ENCODE results near the gene MED15. TPM values are rescaled to one million over a fixed set of nuclear protein-coding genes. Genes with fewer than 3 reads are reported as not detected.

Gene MED15
- total and polyA plus RNA-seq, 4 donors: 57.8 to 123 (median 69.1) TPM

DNA sequence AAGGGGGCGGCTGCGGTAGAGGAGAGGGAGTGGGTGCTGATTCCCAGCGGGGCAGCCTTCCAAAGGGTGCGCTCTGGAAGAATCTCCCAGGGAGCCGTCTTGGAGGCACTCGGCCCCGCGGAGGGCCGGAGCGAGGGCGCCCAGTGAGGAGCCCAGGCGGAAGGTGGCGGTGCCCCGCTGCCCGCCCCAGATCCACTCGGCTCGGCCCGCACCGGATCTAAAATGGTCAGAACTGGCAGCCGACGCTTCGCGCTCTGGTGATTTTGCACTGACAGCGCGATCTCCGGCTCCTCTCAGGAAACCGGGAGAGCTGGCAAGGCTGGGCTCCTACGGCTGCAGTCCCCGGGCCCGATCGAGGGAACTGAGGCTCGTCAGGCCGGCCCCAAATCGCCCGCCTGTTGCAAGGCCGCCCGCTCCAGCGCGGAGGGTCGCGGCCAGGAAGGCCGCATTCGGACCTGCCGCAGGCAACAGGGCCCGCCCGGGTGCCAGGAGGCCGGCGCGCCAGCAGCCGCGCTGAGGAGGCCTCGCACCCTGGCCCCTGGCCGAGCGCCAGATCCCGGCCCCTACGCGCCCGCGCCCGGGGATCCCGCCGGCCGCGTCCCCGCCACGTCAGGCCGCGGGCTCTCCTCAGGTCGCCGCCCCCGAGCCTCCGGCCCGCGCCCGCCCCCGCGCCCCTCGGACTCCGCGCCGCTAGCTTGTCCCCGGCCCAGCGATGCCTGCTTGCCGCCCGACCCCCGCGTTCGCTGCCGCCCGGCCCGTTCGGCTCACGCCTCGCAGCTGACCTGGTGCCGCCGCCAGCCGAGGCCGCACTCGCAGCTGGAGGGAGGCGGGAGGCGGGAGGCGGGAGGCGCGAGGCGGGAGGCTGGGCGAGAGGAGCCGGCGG is 12.2 kb upstream of the MED15 start, which contains the start of gene KLHL22:
TSS of gene KLHL22 (minus strand) at position 818 of the 883 bp plus-strand sequence. CDS start 6,584 bp downstream, outside the sequence.
- WGBS, 2 donors: 0 to 1% methylated on average over 57 to 108 of the region's 108 CpGs
- Histone ChIP-seq H3K27ac (ENCODE audit: low read depth in 1 of 2, low read length in 1 of 2) (peak within 1 kb of the TSS; percentile 90 to 93), H3K4me3 (peak within 1 kb of the TSS; percentile 67), H3K9me3 (ENCODE audit: control insufficient read depth in 4 of 4, insufficient read depth in 3 of 4, low read length in 3 of 4) (no peaks in the 10 kb centered on the region), H3K4me1 (ENCODE audit: control insufficient read depth in 5 of 5, insufficient read depth in 5 of 5, low read length in 5 of 5) (peaks cover 0 to 21% (median 3%) of the 10 kb centered on the region in 5 donors), H3K36me3 (ENCODE audit: control insufficient read depth in 4 of 4, insufficient read depth in 4 of 4, low read length in 4 of 4) (peaks cover 0 to 3% (median 0%) of the 10 kb centered on the region in 4 donors), H3K27me3 (ENCODE audit: control insufficient read depth in 3 of 3, insufficient read depth in 3 of 3, low read length in 2 of 3) (no peaks in the 10 kb centered on the region), H3K9ac (ENCODE audit: insufficient read depth in 1 of 2, low read length in 2 of 2) (peak within 1 kb of the TSS; percentile 56 to 77)
- TF ChIP-seq, protein P1, sequence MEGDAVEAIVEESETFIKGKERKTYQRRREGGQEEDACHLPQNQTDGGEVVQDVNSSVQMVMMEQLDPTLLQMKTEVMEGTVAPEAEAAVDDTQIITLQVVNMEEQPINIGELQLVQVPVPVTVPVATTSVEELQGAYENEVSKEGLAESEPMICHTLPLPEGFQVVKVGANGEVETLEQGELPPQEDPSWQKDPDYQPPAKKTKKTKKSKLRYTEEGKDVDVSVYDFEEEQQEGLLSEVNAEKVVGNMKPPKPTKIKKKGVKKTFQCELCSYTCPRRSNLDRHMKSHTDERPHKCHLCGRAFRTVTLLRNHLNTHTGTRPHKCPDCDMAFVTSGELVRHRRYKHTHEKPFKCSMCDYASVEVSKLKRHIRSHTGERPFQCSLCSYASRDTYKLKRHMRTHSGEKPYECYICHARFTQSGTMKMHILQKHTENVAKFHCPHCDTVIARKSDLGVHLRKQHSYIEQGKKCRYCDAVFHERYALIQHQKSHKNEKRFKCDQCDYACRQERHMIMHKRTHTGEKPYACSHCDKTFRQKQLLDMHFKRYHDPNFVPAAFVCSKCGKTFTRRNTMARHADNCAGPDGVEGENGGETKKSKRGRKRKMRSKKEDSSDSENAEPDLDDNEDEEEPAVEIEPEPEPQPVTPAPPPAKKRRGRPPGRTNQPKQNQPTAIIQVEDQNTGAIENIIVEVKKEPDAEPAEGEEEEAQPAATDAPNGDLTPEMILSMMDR (IDR thresholded peaks at IDR 0.05; ENCODE audit: control extremely low read depth, extremely low read depth): no peak
- ATAC-seq (ENCODE audit: insufficient read depth, low FRiP score) (peak; percentile 10), DNase-seq (peak; percentile 40 to 46 (median 40))

- WGBS, 2 donors: 1 to 2% methylated on average over 27 to 54 of the region's 54 CpGs
- Histone ChIP-seq H3K4me1 (ENCODE audit: control insufficient read depth in 5 of 5, insufficient read depth in 5 of 5, low read length in 5 of 5) (peaks cover 0 to 19% (median 3%) of the 10 kb centered on the region in 5 donors), H3K27ac (ENCODE audit: low read depth in 1 of 2, low read length in 1 of 2) (peak overlapping the region; percentile 90 to 93), H3K27me3 (ENCODE audit: control insufficient read depth in 3 of 3, insufficient read depth in 3 of 3, low read length in 2 of 3) (no peaks in the 10 kb centered on the region), H3K9ac (ENCODE audit: insufficient read depth in 1 of 2, low read length in 2 of 2) (peak overlapping the region in 1 of 2 donors; percentile 77), H3K36me3 (ENCODE audit: control insufficient read depth in 4 of 4, insufficient read depth in 4 of 4, low read length in 4 of 4) (peaks cover 0 to 5% (median under 1%) of the 10 kb centered on the region in 4 donors), H3K4me3 (peak overlapping the region; percentile 63), H3K9me3 (ENCODE audit: control insufficient read depth in 4 of 4, insufficient read depth in 3 of 4, low read length in 3 of 4) (no peaks in the 10 kb centered on the region)
- ATAC-seq (ENCODE audit: insufficient read depth, low FRiP score) (peak; percentile 96), DNase-seq (peak; percentile 93 to 97 (median 95))
- TF ChIP-seq, protein P1 (IDR thresholded peaks at IDR 0.05; ENCODE audit: control extremely low read depth, extremely low read depth): peak; percentile 86
Measured at GRCh38 chr22:20495861-20496681, 11.3 kb upstream of the MED15 start.

DNA sequence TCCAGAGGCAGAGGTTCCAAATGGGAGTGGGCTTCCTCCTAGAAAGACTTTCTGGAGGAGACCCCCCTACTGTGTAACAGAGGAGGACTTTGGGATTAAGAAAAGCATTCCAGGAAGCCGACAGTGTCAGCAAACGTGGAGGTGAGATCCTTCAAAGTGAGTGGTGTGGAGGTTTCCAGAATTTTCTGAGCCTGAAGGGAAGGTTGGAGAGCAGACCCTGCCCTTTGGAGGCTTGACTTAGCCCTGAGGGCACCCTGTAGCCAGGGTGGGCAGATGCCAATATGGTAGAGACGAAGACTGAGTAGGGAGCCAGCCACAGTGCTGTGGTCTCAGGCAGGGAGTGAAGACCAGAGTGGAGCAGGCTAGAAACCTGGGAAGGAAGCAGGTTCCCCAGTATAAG is 10.0 kb upstream of the MED15 start:
- no peak overlapping the region for H3K27ac ChIP-seq (ENCODE audit: low read depth in 1 of 2, low read length in 1 of 2)
- H3K9ac ChIP-seq (ENCODE audit: insufficient read depth in 1 of 2, low read length in 2 of 2): no peak overlapping the region
- 93 to 94% methylated on average over 3 of the region's 3 CpGs for WGBS, 2 donors
- TF ChIP-seq, protein P1 (IDR thresholded peaks at IDR 0.05; ENCODE audit: control extremely low read depth, extremely low read depth): no peak
- H3K9me3 ChIP-seq (ENCODE audit: control insufficient read depth in 4 of 4, insufficient read depth in 3 of 4, low read length in 3 of 4): no peaks in the 10 kb centered on the region
- no peaks in the 10 kb centered on the region for H3K27me3 ChIP-seq (ENCODE audit: control insufficient read depth in 3 of 3, insufficient read depth in 3 of 3, low read length in 2 of 3)
- H3K4me3 ChIP-seq: no peak overlapping the region
- DNase-seq: no peak
- H3K4me1 ChIP-seq (ENCODE audit: control insufficient read depth in 5 of 5, insufficient read depth in 5 of 5, low read length in 5 of 5): peaks cover 0 to 19% (median 3%) of the 10 kb centered on the region in 5 donors
- peaks cover 0 to 7% (median 3%) of the 10 kb centered on the region in 4 donors for H3K36me3 ChIP-seq (ENCODE audit: control insufficient read depth in 4 of 4, insufficient read depth in 4 of 4, low read length in 4 of 4)
- ATAC-seq (ENCODE audit: insufficient read depth, low FRiP score): no peak
